Peyer's patch (tissue), 4 donors: ENCODE data around the gene PRKCH.

Experiments
- POLR2A ChIP-seq, 2 donors: fragments of 450-650 bp; IDR thresholded peaks; one replicate each; pipeline ENCODE4 v1.5.1; 2017; ENCODE audit warnings: antibody characterized with exemption in 2 of 2, mild to moderate bottlenecking in 2 of 2, moderate library complexity in 2 of 2
- TF ChIP-seq, protein P1 (sequence below), 6 experiments: fragments of 450-650 bp in 4 of 6; fragments of 200-600 bp in 2 of 6; sonication (generic) in 1 of 6; IDR thresholded peaks; one replicate each; pipeline ENCODE4 v1.5.1; 2017 to 2019; ENCODE audit warnings: antibody characterized with exemption in 6 of 6, mild to moderate bottlenecking in 3 of 6, moderate library complexity in 1 of 6

- TF ChIP-seq POLR2A (IDR thresholded peaks at IDR 0.05), result no peak
- TF ChIP-seq, protein P1, sequence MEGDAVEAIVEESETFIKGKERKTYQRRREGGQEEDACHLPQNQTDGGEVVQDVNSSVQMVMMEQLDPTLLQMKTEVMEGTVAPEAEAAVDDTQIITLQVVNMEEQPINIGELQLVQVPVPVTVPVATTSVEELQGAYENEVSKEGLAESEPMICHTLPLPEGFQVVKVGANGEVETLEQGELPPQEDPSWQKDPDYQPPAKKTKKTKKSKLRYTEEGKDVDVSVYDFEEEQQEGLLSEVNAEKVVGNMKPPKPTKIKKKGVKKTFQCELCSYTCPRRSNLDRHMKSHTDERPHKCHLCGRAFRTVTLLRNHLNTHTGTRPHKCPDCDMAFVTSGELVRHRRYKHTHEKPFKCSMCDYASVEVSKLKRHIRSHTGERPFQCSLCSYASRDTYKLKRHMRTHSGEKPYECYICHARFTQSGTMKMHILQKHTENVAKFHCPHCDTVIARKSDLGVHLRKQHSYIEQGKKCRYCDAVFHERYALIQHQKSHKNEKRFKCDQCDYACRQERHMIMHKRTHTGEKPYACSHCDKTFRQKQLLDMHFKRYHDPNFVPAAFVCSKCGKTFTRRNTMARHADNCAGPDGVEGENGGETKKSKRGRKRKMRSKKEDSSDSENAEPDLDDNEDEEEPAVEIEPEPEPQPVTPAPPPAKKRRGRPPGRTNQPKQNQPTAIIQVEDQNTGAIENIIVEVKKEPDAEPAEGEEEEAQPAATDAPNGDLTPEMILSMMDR (IDR thresholded peaks at IDR 0.05), result no peak
These were observed 13.2 kb upstream of the PRKCH start for GRCh38 chr14:61308198-61308597.
